HG03469 (cell line): Measurements from ENCODE around the gene CD48.

Source experiments
- ATAC-seq: cut with Tn5 transposase; IDR thresholded peaks from one replicate; pipeline ENCODE4 v1.9.1; 2021; ENCODE audit warnings: mild to moderate bottlenecking, moderate library complexity, moderate number of reproducible peaks; ENCODE audit not compliant: unreplicated experiment

The CD48 gene

DNA sequence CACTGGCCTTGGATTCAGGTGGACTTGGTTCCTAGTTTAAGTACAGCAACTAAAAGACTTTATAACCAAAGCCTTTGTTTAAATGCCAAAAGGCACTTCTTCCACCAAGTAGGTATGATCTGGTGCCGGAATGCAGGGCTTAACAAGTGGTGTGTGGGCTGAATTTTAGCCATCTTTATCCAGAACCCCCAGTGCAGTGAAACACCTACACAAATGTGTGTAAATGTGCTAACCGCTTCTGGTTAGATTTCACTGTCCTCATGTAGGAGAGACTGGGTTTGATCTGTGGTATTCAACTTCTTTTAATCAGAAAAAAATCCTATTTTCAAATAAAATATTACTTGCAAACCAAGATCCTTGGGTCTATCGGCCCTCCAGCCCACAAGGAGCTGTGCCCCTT, 75.1 kb downstream of the CD48 start:
- ATAC-seq, result no peak

DNA sequence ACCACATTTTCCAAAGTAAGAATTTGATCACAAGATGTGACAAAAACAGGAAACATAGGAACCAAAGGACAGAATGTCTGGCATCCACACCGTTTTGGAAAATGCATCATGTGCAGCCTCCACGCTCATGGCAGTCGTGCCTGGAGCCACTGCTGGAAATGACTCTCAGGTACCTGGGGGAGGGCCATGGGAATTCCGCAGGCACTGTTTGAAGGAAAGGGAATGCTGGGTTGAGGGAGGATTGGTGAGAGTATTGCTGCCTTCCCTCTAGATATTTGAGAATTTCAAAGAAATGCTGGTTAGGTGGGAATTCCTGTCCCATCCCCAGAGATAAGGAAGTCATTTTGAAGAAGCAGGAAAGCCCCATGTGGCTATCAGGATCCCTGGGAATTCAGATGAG, 75.5 kb downstream of the CD48 start:
- ATAC-seq, result no peak

DNA sequence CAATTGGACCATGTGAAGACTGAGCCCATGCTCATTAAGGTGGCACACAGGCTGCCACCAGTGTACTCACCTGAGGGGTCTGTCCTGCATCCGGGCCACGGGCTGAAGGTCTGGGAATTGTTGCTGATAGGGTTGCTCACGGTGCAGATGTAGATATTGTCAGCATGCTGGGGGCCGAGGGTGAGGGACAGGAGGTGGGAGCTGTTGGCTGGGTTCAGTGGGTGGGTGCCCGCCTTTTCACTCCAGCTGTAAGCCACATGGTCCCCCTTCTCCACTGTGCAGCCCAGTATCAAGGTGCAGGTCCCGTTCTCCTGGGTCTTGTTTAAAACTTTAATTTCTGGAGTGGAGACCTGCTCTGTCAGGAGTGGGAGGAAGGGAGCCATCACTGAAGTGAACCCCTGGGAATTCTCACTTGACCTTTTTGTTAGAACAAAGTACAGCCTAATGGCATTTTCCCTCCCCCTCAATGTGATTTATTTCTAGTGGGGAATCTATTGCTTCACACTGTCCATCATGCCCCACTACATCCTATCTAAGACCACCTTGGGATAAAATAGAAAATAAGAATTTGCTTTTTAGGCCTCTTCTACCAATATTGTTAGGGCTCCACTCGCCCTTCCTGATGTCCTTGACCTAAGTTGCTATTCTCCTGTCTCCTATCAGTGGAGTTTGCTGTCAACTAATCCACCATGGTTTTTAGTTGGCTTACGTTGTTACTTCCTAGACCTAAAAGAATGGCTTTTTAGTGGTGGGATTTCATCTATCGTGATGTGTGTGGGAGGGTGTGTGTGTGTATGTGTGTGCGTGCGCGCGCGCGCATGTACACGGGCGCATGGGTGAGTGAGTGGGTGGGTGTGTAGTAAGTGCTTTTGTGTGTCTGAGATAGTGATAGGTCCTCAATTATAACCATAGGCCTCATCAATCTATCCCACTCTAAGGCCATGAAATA, 76.8 kb downstream of the CD48 start:
- ATAC-seq, result no peak

DNA sequence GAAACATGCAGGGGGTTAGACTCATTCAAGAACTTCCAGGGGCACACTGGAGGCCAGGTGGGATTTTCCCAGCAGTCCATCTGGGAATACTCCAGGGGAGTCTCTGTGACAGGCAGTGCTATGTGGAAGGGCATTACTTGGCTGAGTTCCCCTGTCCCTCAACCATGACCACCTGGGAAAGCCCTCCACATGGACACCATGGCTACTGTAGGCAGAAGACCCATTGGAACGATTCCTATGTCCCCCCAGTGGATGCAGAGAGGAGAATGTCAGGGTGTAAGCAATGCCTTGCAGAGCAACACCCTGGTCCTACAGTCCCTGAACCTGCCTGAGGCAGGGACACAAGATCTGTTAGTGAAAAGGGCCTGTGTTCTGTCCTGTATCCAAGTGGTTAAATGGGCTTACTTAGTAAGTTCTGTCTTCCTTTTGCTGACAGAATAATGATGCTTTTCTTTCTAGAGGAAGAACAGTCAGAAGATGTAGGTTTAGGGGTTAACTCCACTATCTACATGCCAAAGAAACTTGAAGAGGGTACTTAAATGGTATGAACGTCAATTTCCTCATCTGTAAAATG, 78.2 kb downstream of the CD48 start:
- ATAC-seq, result no peak

DNA sequence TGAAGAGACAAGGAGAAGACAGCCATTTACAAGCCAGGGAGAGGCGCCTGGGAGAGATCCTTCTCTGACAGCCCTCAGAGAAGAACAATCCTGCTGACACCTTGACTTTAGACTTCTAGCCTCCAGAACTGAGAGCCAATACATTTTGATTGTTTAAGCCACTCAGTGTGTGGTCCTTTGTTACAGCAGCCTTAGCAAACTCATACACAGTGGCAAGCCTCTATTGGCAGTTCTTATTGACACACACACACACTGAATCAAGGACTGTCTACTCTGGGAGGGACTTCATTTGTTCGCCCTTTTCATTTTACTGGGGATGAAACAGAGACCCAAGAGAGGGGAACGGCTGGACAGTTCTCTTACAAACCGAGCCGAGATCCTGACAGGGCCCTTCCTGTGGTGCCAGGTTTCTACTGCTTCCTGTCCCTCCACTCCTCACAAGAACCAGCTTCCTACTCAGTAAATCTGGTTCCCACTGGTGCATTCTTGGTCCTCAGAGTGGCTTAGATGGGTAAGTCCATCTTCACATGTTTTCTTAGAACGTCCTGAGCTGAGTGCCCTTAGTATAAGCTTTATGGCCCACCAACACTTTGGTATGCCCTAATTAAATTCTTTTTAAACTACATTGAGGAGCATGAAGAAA, 79.5 kb downstream of the CD48 start:
- ATAC-seq, result no peak

DNA sequence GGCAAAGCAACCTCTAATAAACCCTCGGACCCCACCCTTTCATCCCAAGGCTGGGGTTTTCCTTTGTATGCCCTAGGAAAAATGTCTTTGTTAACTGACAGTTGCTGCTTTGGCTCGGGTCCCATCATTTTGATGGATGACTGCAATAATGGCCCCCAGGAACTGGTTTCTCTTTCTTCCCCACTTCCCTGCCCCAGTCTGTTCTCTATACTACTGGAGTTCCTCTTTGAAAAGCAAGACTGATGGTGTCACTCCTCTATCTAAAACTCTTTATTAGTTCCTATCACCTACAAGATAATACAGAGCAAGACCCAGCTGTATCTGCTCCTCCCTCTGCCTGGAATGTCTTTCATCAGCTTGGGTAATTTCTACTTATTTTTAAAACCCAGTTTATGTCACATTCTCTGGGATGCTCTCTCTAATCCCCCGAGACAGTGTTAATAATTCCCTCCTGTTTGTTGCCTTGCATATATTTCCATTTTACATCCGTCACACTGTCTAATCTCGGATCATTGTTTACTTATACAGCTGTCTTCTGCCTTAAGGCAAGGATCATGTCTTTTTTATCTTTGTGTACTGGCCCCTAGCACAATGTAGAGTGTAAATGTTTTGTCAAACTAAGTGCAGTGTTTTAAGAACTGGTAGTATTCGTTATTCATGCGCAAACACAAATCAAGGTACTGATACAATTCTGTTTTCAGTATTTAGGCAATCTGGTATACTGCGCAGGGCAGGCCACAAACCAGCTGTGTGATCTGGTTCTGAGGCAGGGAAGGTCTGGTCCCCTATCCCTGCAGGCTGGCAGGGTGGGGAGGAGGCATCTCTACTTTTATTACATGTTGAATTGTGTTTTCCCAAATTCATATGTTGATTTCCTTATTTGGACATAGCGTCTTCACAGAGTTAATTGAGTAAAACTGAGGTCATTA, 80.8 kb downstream of the CD48 start:
- no peak for ATAC-seq

DNA sequence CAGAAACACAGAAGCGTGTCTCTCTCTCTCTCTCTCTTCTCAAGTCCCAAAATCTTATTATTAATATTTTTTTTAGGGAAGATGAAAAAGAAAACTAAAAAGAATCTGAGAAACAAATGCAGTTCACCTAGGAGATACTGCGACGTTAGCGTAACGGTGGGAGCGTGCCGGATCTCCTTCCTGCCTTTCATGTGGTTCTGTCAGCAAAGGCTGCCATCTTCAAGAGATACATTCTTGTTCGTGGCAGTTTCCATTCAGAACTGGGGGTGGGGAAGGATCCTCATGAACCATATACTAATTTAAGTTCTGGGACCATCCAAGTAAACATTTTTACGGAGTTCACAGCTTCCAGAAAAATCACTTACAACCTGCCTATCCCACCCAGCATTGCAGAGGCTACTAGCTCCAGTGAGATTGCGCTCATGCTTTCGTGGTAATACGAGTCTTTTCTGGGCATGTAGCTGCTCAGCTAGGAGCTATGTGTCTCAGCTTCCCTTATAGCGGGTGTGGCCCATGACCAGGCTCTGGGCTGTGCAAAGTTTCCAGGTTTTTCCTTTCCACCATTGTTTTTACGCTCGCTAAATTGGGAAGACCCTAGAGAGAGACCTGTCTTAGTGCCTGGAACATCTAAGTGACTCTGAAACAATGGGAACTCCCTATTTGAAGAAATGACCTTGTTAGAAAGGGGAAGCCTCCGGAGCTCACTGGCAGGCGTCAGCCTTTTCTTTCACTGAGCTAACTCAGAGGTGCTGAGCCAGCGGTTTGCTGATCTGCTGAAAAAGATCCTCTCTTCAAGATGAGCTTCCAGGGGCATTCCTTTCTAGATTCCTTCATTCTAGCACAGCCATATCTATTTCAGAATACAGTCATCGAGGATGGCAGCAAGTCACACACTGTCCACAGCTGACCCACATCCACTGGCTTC, 82.1 kb downstream of the CD48 start:
- ATAC-seq, result no peak

DNA sequence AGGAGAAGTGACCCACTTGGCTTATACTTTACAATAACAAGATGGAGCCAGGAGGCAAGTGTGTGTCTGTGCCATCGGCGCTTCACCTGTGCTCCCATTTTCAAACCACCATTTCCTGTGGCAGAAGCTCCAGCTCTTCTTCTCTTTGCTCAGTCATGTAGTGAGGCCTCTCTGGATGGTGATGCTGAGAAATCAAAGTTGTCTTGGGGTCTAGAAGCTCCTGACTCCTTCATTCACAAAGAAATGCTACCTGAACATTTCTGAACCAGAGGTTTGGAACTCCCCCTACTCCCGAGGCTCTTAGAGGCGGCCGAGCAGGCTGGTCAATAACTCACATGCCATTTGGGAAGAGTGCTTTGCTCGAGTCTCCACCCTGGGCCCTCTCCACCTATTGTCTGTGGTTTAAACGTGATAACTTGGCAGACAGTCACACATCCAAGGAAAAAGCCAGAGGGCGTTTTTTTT, 82.8 kb downstream of the CD48 start:
- no peak for ATAC-seq
